Measurements from ENCODE around the gene CSMD2. TPM values are rescaled to one million over a fixed set of nuclear protein-coding genes. Genes with fewer than 3 reads are reported as not detected.

Gene CSMD2
- total RNA-seq, 1 donor from 2014 or later = 2.1 TPM

DNA sequence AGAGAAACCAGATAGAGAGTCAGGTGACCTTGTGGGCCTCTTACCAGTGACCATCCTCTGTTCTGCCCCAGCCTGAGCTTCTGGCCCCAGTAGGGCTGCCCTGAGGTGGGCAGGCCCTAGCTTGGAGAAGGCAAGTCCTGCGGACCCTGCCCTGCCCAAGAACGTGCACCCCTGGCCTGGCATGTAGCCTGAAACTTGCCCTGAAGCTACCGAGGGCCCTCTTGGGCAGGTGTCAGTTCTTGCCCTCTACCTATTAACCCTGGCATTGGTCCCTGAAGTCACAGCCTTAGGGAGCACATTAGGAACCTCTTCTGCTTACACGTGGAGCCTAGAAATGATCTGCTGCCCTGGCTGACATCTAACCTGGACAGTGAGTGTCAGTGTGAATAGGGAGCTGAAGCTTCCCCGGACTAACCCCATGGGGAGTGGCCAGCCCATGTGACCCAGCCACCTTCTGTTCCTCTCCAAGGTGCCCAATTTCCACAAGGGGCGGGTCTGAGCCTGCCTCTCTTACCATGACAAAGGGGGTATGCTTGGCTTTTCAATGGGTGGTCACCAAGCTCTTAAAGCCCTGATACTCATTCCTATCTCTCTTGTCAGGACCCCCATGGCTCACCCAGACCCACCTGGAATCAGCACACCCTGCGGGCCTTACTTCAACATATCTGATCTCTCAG lies 529.6 kb downstream of the CSMD2 start:
- no peak for DNase-seq (ENCODE audit: low spot score)
- Mint-ChIP-seq H3K27ac (ENCODE audit: unreplicated experiment) (no peak overlapping the region), H3K4me1 (ENCODE audit: unreplicated experiment) (no peaks in the 10 kb centered on the region), H3K36me3 (ENCODE audit: low read depth, unreplicated experiment) (no peaks in the 10 kb centered on the region), H3K9me3 (ENCODE audit: unreplicated experiment) (no peaks in the 10 kb centered on the region), H3K27me3 (ENCODE audit: unreplicated experiment) (peaks cover 4% of the 10 kb centered on the region), H3K4me3 (ENCODE audit: unreplicated experiment) (no peak overlapping the region)
- TF ChIP-seq, protein P1, sequence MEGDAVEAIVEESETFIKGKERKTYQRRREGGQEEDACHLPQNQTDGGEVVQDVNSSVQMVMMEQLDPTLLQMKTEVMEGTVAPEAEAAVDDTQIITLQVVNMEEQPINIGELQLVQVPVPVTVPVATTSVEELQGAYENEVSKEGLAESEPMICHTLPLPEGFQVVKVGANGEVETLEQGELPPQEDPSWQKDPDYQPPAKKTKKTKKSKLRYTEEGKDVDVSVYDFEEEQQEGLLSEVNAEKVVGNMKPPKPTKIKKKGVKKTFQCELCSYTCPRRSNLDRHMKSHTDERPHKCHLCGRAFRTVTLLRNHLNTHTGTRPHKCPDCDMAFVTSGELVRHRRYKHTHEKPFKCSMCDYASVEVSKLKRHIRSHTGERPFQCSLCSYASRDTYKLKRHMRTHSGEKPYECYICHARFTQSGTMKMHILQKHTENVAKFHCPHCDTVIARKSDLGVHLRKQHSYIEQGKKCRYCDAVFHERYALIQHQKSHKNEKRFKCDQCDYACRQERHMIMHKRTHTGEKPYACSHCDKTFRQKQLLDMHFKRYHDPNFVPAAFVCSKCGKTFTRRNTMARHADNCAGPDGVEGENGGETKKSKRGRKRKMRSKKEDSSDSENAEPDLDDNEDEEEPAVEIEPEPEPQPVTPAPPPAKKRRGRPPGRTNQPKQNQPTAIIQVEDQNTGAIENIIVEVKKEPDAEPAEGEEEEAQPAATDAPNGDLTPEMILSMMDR (IDR thresholded peaks at IDR 0.05; ENCODE audit: unreplicated experiment) = no peak

DNA sequence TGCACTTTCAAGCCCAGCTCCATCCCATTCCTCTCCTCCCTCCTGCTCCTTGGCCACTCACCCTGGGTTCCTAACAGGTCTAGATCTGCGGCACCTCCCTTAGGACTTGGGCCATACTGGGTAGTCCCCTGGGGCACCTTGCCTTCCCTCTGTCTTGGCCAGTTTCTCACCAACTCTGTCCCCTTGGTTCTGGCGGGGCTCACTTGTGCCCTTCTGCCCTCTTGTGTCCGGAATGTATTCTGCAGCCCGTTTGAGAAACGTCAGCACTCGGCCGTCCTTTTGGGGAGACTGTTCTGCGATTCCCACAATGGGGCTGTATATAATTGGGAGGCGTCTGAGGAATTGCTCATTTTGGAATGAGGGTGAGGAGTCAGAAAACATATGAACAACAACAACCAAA lies 530.2 kb downstream of the CSMD2 start:
- peaks cover 4% of the 10 kb centered on the region for H3K4me1 Mint-ChIP-seq (ENCODE audit: unreplicated experiment)
- TF ChIP-seq, protein P1 (IDR thresholded peaks at IDR 0.05; ENCODE audit: unreplicated experiment) = peak; percentile 76
- no peaks in the 10 kb centered on the region for H3K9me3 Mint-ChIP-seq (ENCODE audit: unreplicated experiment)
- no peak overlapping the region for H3K27ac Mint-ChIP-seq (ENCODE audit: unreplicated experiment)
- peak; percentile 66 for DNase-seq (ENCODE audit: low spot score)
- no peaks in the 10 kb centered on the region for H3K36me3 Mint-ChIP-seq (ENCODE audit: low read depth, unreplicated experiment)
- peaks cover 4% of the 10 kb centered on the region for H3K27me3 Mint-ChIP-seq (ENCODE audit: unreplicated experiment)
- no peak overlapping the region for H3K4me3 Mint-ChIP-seq (ENCODE audit: unreplicated experiment)

DNA sequence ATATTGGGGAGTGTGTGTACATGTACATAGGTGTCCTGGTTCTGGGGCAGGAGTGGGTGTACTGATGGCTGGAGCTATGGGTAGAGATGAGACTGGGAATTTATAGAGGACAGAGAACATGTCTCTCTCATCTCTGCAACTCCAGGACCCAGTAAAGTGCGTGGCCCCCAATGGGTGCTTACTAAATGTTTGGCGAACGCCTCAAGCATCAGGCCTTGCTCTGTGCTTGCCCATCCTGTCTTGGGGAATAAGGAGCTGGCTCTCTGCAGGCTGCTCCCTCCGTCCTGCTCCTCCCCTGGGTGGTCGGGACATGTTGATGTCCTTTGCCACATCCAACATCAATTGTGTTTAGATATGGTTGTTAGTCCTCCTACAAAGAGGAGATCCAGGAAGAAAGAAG lies 530.9 kb downstream of the CSMD2 start:
- Mint-ChIP-seq H3K4me3 (ENCODE audit: unreplicated experiment) (no peak overlapping the region), H3K36me3 (ENCODE audit: low read depth, unreplicated experiment) (no peaks in the 10 kb centered on the region), H3K9me3 (ENCODE audit: unreplicated experiment) (no peaks in the 10 kb centered on the region), H3K27me3 (ENCODE audit: unreplicated experiment) (peaks cover 4% of the 10 kb centered on the region), H3K27ac (ENCODE audit: unreplicated experiment) (no peak overlapping the region), H3K4me1 (ENCODE audit: unreplicated experiment) (peaks cover 4% of the 10 kb centered on the region)
- DNase-seq (ENCODE audit: low spot score) = no peak
- TF ChIP-seq, protein P1 (IDR thresholded peaks at IDR 0.05; ENCODE audit: unreplicated experiment) = no peak

DNA sequence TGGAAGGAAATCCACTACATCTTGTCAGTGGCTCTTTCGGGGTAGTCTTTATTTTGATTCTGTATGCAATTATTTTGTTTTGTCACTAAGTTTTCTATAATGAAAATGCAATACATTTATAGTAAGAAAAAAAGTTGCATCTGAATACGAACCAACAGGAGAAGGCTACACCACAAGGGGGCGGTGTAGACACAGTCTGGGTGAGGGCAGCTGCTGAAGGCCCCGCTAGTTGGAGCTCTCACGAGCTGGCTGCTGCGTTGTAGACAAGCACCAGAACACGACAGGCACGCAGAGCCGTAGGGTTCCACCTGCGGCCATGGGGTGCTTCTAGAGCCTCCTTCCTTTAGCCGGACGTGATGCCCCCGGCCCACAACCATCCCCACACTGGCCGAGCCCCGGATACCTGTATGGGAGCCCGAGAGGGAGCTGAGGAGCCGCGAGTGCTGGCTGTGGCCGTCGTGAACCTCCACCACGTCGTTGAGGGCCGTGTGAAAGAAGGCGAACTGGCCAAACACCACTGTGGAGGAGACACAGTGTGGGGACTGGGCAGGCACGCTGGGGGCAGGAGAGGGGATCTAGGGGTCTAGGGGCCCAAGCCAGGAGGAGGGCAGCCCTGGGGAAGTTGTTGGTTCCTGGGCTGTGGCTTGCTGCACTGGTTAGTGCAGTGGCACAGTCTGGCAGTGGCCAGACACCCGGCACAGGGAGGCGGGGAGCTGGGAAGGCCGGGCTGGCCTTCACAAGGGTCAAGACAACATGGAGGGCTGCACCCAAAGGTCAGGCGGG lies 531.8 kb downstream of the CSMD2 start:
- H3K27me3 Mint-ChIP-seq (ENCODE audit: unreplicated experiment) = peaks cover 2% of the 10 kb centered on the region
- H3K27ac Mint-ChIP-seq (ENCODE audit: unreplicated experiment) = no peak overlapping the region

More for the DNA sequence above, 531.8 kb downstream of the CSMD2 start:
- Mint-ChIP-seq H3K4me3 (ENCODE audit: unreplicated experiment) (no peak overlapping the region), H3K9me3 (ENCODE audit: unreplicated experiment) (no peaks in the 10 kb centered on the region), H3K36me3 (ENCODE audit: low read depth, unreplicated experiment) (no peaks in the 10 kb centered on the region), H3K4me1 (ENCODE audit: unreplicated experiment) (peaks cover 4% of the 10 kb centered on the region)
- TF ChIP-seq, protein P1 (IDR thresholded peaks at IDR 0.05; ENCODE audit: unreplicated experiment) = peak; percentile 91
- DNase-seq (ENCODE audit: low spot score) = peak; percentile 97

Data from endothelial cell (in vitro differentiated cells).